ENCODE measurements around the gene FZD10.

FZD10 gene

GRCh38 chr12:130152386-130152785 is 9.9 kb upstream of the FZD10 start:
- in situ Hi-C loops (cut with MboI; ENCODE audit: low sequenced_read_pairs), result no loop called here

GRCh38 chr12:130153803-130154202 is 8.5 kb upstream of the FZD10 start:
- in situ Hi-C loops (cut with MboI; ENCODE audit: low sequenced_read_pairs), result no loop called here

DNA sequence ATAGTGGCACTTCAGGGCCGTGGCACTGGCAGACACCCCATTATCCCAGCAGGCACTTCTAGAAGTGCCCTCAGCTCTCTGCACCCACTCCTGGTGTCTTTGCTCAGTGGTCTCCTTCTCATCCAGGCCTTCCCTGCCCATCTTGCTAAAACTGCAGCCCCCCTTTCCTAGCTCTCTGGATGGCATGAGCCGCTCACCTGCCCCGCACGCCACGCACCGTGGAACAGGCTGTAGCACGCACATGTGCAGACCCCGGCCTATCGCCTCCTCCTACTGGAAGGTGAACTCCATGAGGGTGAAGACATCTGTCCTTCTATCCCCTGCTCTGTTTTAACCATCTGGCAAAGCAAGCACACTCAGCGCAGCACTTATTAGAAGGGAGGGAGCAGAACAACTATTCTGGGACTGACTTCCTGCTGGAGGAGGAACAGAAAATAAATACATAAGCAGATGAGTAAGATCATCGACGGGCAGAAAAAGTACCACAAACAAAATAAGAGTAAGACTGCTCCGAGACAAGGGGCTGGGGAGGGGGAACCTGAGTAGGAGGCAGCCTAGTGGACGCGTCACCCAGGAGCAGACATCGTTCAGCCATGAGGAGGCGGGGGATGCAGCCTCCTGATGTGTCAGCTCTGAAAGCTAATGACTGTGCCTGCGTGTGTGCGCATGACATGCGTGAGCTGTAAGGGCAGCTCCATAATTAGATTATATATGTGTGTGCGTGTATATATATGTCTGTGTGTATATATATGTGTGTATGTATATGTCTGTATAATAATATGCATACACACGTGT is 7.8 kb upstream of the FZD10 start:
- in situ Hi-C loops (cut with MboI; ENCODE audit: low sequenced_read_pairs), result no loop called here

- in situ Hi-C loops (cut with MboI; ENCODE audit: low sequenced_read_pairs), result no loop called here
Measured at GRCh38 chr12:130155416-130156073, 6.7 kb upstream of the FZD10 start.

DNA sequence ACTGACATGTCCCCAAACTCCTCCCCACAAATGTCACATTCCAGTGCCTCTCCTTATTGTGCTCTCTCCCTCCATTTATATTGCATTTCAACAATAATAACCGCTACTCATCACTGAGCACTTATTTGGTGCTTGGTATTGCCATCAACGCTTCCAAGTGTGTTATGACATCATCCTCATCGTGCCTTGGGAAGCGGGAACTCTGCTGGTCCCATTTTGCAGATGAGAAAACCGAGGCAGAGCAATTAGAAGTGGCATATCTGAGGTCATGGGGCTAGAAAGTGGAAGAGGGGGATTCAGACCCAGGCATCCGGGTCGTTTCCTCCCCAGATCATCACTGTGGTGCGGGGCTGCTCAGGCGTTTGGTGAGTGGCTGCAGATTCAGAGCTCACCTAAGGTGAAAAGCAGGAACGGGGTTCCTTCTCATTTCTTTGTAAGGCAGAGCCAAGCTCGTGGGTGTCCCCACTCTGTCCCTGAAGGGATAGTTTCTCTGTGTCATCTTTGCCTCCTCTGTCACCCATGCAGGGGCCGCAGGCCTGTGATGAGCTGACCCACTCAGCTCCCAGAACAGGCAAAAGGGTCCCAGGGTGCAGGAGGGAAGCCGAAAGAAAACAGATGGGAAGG is 5.5 kb upstream of the FZD10 start:
- in situ Hi-C loops (cut with MboI; ENCODE audit: low sequenced_read_pairs), result no loop called here

DNA sequence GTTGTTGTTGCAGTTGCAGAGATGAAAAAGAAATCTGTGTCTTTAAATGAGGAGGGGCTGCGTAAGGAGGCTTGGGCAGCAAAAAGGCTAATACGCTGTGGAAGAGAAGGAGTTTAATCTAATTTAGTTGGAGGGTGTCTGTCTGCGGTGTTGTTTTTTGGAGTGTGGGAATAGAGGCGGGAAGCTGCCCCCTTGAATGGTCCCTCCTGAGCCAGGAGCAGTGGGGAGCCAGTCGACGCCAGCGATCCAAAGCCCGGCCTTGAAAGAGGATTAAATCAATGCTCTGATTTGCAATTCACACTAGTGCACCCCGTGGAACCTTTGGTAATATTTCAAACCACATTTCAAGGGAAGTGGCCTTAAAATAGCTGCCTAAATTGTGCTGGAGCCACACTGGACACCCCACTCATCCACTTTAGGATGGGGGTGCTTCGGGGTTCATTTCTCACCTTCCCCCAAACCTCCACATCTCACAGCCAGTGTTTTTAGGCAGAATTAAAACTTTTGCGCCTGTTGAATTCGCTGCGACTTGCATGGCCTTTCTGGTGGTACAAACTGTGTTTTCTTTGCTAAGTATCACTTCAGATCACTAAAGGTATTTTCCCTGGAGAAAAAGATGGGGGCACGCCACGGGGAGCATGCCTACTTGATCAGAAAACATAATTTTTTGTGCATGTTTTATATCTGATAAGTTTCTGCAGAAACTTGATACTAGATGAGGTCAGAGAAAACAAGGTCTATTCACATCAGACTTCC is 4.1 kb upstream of the FZD10 start:
- in situ Hi-C loops (cut with MboI; ENCODE audit: low sequenced_read_pairs), result no loop called here

DNA sequence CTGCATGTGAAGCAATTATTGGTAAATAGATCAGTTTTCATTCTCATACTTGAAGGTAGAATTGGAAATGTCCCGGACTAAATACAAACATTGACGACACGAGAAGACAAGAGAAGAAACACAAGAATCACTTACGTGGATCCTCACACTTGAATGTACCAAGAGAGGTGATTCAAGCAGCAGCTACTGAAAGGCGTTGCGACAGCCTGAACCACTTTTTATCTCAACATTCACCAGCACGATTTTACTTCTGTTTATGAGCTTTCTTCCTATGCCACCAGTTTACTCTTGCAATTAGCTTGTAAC is 3.6 kb upstream of the FZD10 start:
- in situ Hi-C loops (cut with MboI; ENCODE audit: low sequenced_read_pairs), result no loop called here

GRCh38 chr12:130160306-130160705 is 2.0 kb upstream of the FZD10 start:
- in situ Hi-C loops (cut with MboI; ENCODE audit: low sequenced_read_pairs), result no loop called here

DNA sequence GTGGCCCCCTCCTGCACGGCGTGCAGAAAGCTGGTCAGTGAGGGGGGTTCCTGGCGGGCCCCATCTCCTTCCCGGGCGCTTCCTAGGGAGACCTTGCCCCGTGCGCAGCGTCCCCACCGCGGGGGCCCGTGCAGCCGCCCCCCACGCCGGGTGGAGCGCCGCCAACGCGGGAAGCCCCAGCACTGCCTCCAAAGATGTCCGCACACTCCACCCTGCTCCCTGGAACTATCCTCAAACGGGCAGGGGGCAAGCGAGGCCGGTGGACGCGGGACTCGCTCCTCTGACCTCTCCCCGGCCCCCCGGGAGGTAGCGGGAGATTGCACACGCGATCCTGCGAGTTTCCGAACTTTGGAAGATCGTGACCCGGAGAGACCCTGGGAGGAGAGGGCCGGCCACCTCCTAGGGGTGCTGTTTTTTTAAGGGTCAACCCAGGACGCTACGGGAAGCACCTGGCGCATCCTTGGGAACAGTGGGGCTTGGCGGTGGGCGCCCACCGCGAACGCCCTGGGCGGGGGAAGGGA is 1.5 kb upstream of the FZD10 start:
- in situ Hi-C loops (cut with MboI; ENCODE audit: low sequenced_read_pairs), result no loop called here

DNA sequence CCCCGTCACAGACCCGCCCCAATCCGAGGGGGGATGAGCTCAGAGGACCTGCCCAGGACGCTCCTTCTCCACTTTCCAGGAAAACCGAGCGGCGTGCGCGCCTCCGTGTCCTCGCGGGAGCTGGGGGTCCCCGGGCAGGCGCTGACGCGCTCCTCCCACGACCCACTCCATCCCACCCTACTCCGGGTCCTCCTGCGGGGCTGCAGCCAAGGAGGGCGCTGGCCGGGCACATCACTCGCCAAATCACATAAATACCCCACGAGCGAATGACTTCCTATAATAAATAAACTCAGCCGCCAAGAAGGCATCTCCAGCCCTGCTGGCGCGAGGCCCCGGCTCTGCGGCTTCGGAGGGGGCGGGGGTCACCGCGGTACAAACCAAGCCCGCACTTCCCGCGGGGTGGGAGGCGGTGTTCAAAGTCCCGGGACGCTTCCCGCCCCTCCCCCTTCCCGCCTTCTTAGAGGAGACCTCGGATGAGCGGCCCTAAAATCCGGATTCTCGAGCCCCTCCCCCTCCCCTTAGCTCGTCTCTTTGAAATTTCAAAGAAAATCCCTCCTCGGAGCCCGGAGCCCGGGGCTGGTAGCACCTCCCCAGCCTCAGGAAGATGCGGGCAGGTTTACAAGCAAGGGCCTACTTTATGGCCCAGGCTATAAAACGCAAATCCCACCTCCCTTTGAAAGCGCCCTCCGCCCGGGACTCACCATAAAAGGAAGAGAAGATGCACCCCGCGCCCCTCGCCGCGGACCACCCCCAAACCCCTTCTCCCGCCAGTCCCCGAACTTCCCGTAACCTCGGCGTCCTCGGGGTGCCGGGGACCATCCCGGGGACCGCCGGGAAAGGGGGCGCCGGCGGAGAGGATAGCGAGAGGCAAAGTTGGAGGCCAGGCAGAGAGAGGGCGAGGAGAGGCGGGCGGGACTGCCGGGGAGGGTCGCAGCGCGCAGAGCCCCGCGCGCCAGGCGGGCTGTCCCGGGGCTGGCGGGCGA is 712 bp upstream of the FZD10 start:
- in situ Hi-C loops (cut with MboI; ENCODE audit: low sequenced_read_pairs), result no loop called here

DNA sequence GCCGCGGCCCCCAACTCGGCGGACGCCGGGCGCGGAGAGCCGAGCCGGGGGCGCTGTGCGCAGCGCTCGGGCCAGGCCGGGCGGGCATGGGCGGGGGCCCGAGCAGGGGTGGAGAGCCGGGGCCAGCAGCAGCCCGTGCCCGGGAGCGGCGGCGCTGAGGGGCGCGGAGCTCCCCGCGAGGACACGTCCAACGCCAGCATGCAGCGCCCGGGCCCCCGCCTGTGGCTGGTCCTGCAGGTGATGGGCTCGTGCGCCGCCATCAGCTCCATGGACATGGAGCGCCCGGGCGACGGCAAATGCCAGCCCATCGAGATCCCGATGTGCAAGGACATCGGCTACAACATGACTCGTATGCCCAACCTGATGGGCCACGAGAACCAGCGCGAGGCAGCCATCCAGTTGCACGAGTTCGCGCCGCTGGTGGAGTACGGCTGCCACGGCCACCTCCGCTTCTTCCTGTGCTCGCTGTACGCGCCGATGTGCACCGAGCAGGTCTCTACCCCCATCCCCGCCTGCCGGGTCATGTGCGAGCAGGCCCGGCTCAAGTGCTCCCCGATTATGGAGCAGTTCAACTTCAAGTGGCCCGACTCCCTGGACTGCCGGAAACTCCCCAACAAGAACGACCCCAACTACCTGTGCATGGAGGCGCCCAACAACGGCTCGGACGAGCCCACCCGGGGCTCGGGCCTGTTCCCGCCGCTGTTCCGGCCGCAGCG is 639 bp downstream of the FZD10 start:
- in situ Hi-C loops (cut with MboI; ENCODE audit: low sequenced_read_pairs), result no loop called here

GRCh38 chr12:130163461-130164215 is 1.4 kb downstream of the FZD10 start:
- in situ Hi-C loops (cut with MboI; ENCODE audit: low sequenced_read_pairs), result no loop called here

DNA sequence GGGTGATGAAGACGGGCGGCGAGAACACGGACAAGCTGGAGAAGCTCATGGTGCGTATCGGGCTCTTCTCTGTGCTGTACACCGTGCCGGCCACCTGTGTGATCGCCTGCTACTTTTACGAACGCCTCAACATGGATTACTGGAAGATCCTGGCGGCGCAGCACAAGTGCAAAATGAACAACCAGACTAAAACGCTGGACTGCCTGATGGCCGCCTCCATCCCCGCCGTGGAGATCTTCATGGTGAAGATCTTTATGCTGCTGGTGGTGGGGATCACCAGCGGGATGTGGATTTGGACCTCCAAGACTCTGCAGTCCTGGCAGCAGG is 1.9 kb downstream of the FZD10 start:
- in situ Hi-C loops (cut with MboI; ENCODE audit: low sequenced_read_pairs), result no loop called here

- in situ Hi-C loops (cut with MboI; ENCODE audit: low sequenced_read_pairs), result no loop called here
Measured at GRCh38 chr12:130164936-130165335, 2.7 kb downstream of the FZD10 start.

DNA sequence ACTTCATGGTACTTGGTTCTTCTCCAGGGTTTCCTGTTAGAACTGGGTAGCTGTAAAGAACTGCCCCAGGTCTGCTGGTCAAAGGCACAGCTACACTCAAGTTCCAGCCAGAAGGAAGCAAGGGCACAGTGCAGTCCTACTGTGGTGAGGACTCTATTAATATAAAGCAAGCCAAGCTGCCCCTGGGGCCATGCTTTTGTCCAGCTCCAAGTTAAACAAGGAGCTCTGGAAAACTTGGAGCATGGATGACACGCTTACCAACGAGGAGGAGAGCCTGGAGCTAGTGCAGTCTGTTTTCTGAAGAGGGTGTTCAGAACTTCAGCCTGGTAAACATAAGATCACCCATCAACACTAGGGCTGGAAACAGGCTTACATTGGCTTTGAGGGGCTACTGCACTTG is 4.0 kb downstream of the FZD10 start:
- in situ Hi-C loops (cut with MboI; ENCODE audit: low sequenced_read_pairs), result no loop called here

GRCh38 chr12:130167537-130167936 is 5.3 kb downstream of the FZD10 start:
- in situ Hi-C loops (cut with MboI; ENCODE audit: low sequenced_read_pairs), result no loop called here

- in situ Hi-C loops (cut with MboI; ENCODE audit: low sequenced_read_pairs), result no loop called here
Measured at GRCh38 chr12:130169256-130169655, 7.0 kb downstream of the FZD10 start.

GRCh38 chr12:130169924-130170323 is 7.7 kb downstream of the FZD10 start:
- in situ Hi-C loops (cut with MboI; ENCODE audit: low sequenced_read_pairs), result no loop called here

DNA sequence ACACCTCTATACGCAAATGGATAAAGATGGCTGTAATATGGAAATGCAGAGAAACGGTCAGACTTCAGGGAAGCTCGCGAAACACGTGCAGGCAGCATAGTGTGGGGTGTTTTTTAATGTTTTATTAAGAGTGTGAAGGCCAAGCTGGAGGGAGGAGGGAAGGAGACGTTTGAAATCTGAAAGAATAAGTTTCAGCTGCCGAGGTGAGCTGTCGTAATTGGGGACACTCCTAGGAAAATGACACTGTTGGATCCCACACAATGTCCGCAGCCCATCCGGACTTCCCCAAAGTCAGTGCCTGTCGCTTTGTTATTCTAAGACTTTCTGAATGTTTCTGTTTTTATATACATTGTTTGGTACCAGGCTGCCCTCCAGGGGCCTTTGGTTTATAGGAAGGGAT is 8.3 kb downstream of the FZD10 start:
- in situ Hi-C loops (cut with MboI; ENCODE audit: low sequenced_read_pairs), result no loop called here

Data from hTERT RPE-1 (cell line).